NCI-H526 treated with DMSO at 0.1 percent for 48 hours (cell line): Measurements from ENCODE around the gene CGREF1.
A peak's percentile ranks its signal among the peaks of the same experiment; 100 is the strongest.

Experiments
- DNase-seq: peaks from one replicate; lab custom pipeline; 2025; lab: John Stamatoyannopoulos, UW

Gene CGREF1

GRCh38 chr2:27073782-27074181 is 45.1 kb downstream of the CGREF1 start:
- no peak for DNase-seq

DNA sequence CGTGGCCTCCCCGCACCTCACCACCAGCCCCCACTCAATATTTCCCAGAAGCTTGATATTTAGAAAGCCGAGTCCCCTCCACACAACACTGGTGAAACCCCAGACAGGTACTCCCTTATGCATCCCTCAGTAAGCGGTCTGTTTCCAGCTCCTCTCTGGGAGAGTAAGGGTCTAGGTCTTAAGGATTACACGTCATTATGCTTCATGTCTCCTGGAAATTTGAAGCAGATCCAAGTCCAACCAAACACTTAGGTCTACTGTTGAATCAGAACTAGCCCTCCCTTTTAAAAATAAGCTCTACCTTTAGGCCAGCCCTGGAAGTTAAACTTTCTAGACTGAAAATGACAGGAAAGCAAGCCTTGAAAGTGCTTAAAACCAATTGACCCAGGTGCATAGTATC is 46.0 kb downstream of the CGREF1 start:
- DNase-seq, result no peak

DNA sequence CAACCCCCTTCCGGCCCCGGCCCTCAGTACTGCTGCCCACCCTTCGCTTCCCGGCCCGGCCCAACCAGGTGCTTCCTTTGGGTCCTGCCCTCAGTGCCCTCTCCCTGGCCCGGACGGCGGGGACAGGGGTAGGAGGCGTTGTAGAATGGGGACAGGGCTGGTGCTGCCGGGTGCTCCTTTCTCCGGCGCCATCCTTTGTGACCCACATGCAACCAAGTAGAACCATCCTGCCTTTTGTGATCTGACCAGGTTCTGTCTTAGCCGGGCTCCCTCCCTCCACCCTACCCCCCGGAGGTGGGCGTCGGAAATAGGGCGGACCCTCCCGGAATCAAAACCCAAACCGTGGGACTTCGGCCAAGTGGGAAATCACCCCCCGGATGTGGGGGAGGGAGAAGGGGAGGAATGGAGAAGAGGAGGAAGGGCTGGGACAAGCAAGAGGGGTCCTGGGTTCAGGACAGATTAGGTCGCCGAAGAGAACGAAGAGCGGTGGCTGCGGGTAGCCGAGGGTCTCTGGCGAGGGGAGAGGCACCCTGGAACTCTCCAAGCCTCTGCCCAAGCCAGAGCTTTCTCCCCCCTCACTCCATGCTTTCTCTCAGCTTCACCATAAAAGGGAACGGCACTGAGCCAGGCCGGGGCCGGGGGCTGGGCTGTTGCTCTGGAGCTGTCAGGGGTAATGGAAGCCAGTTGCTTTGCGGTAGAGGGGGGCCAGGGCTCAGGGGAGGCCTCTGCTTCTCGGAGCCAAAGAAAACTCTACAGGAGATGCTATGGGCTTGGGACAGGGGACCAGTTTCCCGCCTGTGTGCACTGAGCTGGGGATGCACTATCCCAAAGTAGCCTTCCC is 46.7 kb downstream of the CGREF1 start:
- no peak for DNase-seq

DNA sequence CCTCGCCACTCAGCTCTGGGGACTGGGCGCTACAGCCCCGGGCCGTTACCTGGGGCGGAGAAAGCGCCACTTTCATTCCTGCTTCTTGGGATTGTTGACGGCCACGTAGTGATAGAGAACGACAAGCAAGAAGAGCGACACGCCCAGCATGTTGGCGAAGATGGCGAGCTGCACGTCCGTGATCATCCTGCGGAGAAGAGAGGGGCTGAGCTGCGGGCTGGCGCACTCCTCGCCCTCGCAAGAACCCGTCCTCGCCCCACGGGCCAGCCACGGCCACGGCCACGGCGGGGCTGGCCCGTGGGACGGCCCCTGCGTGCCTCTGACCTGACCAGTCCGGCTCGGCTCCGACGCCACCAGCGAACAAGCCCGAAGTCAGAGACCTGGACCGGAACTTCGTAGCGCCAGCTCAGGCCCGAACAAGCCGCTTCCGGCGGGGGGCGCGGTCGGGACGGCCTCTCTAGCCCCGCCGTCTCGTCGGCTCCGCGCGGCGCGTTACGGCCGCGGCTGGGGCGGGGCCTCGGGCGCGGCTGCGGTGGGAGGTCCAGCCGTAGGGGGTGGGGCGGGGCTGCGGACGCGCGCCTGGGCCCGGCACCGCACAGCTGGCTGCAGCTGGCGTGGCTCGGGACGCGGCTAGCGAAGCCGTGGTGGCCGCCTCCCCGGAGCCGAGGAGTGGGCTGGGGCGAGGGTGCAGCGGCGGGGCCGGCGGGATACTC is 47.5 kb downstream of the CGREF1 start, which contains the start of gene OST4:
TSS of gene OST4 (minus strand) at position 378 of the 713 bp plus-strand sequence.
- peak; percentile 72 for DNase-seq

- DNase-seq, result no peak
Measured at GRCh38 chr2:27070653-27071276, 48.2 kb downstream of the CGREF1 start.

- DNase-seq, result no peak
Measured at GRCh38 chr2:27069961-27070618, 48.8 kb downstream of the CGREF1 start.

- no peak for DNase-seq
Measured at GRCh38 chr2:27069436-27069835, 49.5 kb downstream of the CGREF1 start.

GRCh38 chr2:27067385-27067784 is 51.5 kb downstream of the CGREF1 start:
- no peak for DNase-seq

DNA sequence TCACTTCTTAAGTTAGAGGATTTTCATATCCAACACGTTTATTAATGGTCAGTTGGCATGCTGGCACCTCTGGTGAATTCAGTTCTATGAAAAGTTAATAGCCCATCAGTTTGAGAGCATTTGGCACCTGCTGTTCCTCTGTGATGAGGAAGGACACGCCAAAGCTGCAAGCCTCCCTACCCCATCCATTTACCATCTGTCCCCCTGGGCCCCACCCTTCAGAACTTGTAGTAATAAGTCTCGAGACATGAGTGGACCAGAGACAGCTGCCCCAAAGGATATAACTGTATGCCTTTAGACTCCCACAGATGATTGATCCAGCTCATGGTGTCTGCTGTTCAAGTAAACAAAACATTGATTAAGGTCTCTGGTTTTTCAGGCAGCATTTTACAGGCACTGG is 53.8 kb downstream of the CGREF1 start:
- no peak for DNase-seq

GRCh38 chr2:27060323-27060722 is 58.6 kb downstream of the CGREF1 start:
- no peak for DNase-seq

- DNase-seq, result no peak
Measured at GRCh38 chr2:27059141-27059820, 59.6 kb downstream of the CGREF1 start.

GRCh38 chr2:27058210-27058609 is 60.7 kb downstream of the CGREF1 start:
- no peak for DNase-seq

GRCh38 chr2:27057184-27057583 is 61.7 kb downstream of the CGREF1 start:
- no peak for DNase-seq

- DNase-seq, result no peak
Measured at GRCh38 chr2:27054721-27055120, 64.2 kb downstream of the CGREF1 start.

DNA sequence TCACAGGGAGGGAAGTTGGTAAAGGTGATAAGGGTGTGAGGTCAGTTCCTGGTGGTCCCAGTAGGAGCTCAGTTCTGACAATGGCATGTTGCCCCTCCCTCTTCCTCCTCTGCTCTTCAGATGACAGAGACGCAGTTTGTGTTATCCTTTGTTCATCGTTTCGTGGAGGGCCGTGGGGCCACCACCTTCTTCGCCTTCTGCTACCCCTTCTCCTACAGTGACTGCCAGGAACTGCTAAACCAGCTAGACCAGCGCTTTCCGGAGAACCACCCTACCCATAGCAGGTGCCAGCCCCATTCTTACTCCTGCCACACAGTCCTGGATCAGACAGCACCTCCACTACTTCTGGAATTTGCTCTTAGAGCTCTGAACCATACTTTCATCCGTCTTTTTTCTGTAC is 65.2 kb downstream of the CGREF1 start:
- DNase-seq, result no peak

DNA sequence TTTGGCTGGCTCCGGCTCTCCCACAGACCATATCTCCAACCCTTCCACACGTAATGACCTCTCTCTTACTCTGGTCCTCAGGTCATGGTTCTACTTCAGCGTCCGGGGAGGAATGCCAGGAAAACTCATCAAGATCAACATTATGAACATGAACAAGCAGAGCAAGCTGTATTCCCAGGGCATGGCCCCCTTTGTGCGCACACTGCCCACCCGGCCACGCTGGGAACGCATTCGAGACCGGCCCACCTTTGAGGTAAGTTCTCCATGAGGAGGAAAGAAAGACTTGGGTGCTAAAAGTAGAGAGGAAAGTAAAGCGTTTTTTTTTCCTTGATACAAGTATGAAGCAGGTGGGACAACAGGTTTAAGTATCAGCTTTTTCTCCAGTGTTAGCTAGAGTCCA is 65.6 kb downstream of the CGREF1 start:
- DNase-seq, result no peak

- no peak for DNase-seq
Measured at GRCh38 chr2:27051902-27052645, 66.9 kb downstream of the CGREF1 start.

GRCh38 chr2:27050996-27051901 is 67.7 kb downstream of the CGREF1 start, which contains the start of gene AGBL5:
Gene AGBL5 (plus strand): TSS chr2:27051668. CDS start chr2:27052959, 1,291 bp downstream.
- peak; percentile 94 for DNase-seq
